Sigmoid colon (tissue), 4 donors: ENCODE measurements around the gene SERPINF2.
A peak's percentile ranks its signal among the peaks of the same experiment; 100 is the strongest.

Source experiments
- CTCF ChIP-seq, 4 experiments: fragments of 450-650 bp in 3 of 4; fragments of 200-600 bp in 1 of 4; IDR thresholded peaks; one replicate each; pipeline ENCODE4 v1.5.1; 2016 to 2019; ENCODE audit warnings: antibody characterized with exemption in 4 of 4, mild to moderate bottlenecking in 3 of 4, moderate library complexity in 2 of 4
- EP300 ChIP-seq, 4 donors: sonication (generic); formaldehyde crosslinking; IDR thresholded peaks; one replicate each; pipeline ENCODE4 v1.6.1; 2017; ENCODE audit warnings: antibody characterized with exemption in 4 of 4
- POLR2A ChIP-seq, 2 donors: fragments of 450-650 bp; IDR thresholded peaks; one replicate each; pipeline ENCODE4 v1.6.1; 2016; ENCODE audit warnings: antibody characterized with exemption in 2 of 2, mild to moderate bottlenecking in 2 of 2, moderate library complexity in 2 of 2
- POLR2AphosphoS5 ChIP-seq, 4 donors: sonication (generic); formaldehyde crosslinking; IDR thresholded peaks; one replicate each; pipeline ENCODE4 v1.6.1; 2017; ENCODE audit warnings: antibody characterized with exemption in 4 of 4

GRCh38 chr17:1720856-1721386 is 21.8 kb upstream of the SERPINF2 start:
- peak; percentile 89 to 98 (median 98) for TF ChIP-seq CTCF (IDR thresholded peaks at IDR 0.05)
- no peak for TF ChIP-seq POLR2AphosphoS5 (IDR thresholded peaks at IDR 0.05)
- TF ChIP-seq POLR2A (IDR thresholded peaks at IDR 0.05), result no peak
- TF ChIP-seq EP300 (IDR thresholded peaks at IDR 0.05), result no peak
